GM12878 (cell line): ENCODE measurements around the gene TMEM44. TPM values are rescaled to one million over a fixed set of nuclear protein-coding genes. Genes with fewer than 3 reads are reported as not detected.
A peak's percentile ranks its signal among the peaks of the same experiment; 100 is the strongest.

Source experiments
- BACH1 ChIP-seq: fragments of 450-650 bp; IDR thresholded peaks from 2 replicates; pipeline ENCODE4 v1.6.1; 2017; ENCODE audit warnings: mild to moderate bottlenecking, borderline replicate concordance
- CBFB ChIP-seq: IDR thresholded peaks from 2 replicates; pipeline ENCODE4 v1.6.1; 2016; ENCODE audit warnings: antibody characterized with exemption, low read depth
- EED ChIP-seq: sonication (generic); IDR thresholded peaks from 2 replicates; pipeline ENCODE4 v1.6.1; 2016; ENCODE audit warnings: antibody characterized with exemption, low read depth
- EGR1 ChIP-seq, 2 experiments: IDR thresholded peaks; 1 replicate in 1 of 2; 2 replicates in 1 of 2; pipeline ENCODE4 v1.6.1; 2011 to 2012; ENCODE audit warnings: low read depth in 2 of 2, low read length in 2 of 2, borderline replicate concordance in 1 of 2, mild to moderate bottlenecking in 1 of 2, moderate library complexity in 1 of 2
- ESRRA ChIP-seq: IDR thresholded peaks from 2 replicates; pipeline ENCODE4 v1.6.1; 2012; ENCODE audit warnings: mild to moderate bottlenecking, low read length, improper control_type of control experiment
- ETV6 ChIP-seq, 2 experiments: fragments of 450-650 bp in 1 of 2; IDR thresholded peaks in 1 of 2; conservative IDR thresholded peaks in 1 of 2; 2 replicates each; pipeline ENCODE4 v1.6.1; 2014; ENCODE audit warnings: antibody characterized with exemption in 1 of 2, borderline replicate concordance in 1 of 2, low read depth in 1 of 2, mild to moderate bottlenecking in 1 of 2, moderate library complexity in 1 of 2
- FOS ChIP-seq: IDR thresholded peaks from 3 replicates; pipeline ENCODE4 v1.6.1; 2011; ENCODE audit warnings: borderline replicate concordance; ENCODE audit not compliant: insufficient read length; ENCODE audit errors: extremely low read depth
- GABPA ChIP-seq: IDR thresholded peaks from 2 replicates; pipeline ENCODE4 v1.6.1; 2014; ENCODE audit warnings: antibody characterized with exemption, low read depth, mild to moderate bottlenecking, inconsistent platforms
- JUNB ChIP-seq: IDR thresholded peaks from 2 replicates; pipeline ENCODE4 v1.6.1; 2016; ENCODE audit warnings: antibody characterized with exemption, mild to moderate bottlenecking
- JUND ChIP-seq: IDR thresholded peaks from 2 replicates; pipeline ENCODE4 v1.6.1; 2012; ENCODE audit warnings: low read depth, mild to moderate bottlenecking, low read length, improper control_type of control experiment, moderate library complexity
- MEF2A ChIP-seq: IDR thresholded peaks from 2 replicates; pipeline ENCODE4 v1.6.1; 2011; ENCODE audit warnings: low read depth, mild to moderate bottlenecking, low read length, moderate library complexity; ENCODE audit not compliant: insufficient read depth
- MEF2B ChIP-seq: fragments of 450-650 bp; IDR thresholded peaks from 2 replicates; pipeline ENCODE4 v1.6.1; 2018; ENCODE audit warnings: mild to moderate bottlenecking, moderate library complexity; ENCODE audit not compliant: partially characterized antibody, poor library complexity, severe bottlenecking
- MYB ChIP-seq: fragments of 150-350 bp; IDR thresholded peaks from 2 replicates; pipeline ENCODE4 v1.6.1; 2014; ENCODE audit warnings: mild to moderate bottlenecking, low read depth, low read length, borderline replicate concordance
- NBN ChIP-seq: fragments of 450-650 bp; IDR thresholded peaks from 2 replicates; pipeline ENCODE4 v1.6.1; 2016
- PML ChIP-seq: IDR thresholded peaks from 2 replicates; pipeline ENCODE4 v1.6.1; 2012; ENCODE audit warnings: low read length, inconsistent platforms
- RB1 ChIP-seq: fragments of 450-650 bp; formaldehyde crosslinking; IDR thresholded peaks from 2 replicates; pipeline ENCODE4 v1.6.1; 2017; ENCODE audit warnings: mild to moderate bottlenecking, borderline replicate concordance
- RUNX3 ChIP-seq: IDR thresholded peaks from 2 replicates; pipeline ENCODE4 v1.6.1; 2012; ENCODE audit warnings: low read length, inconsistent platforms
- STAT1 ChIP-seq: fragments of 450-650 bp; conservative IDR thresholded peaks from 2 replicates; pipeline ENCODE4 v1.6.1; 2014; ENCODE audit warnings: antibody characterized with exemption, mild to moderate bottlenecking
- YY1 ChIP-seq: IDR thresholded peaks from 2 replicates; pipeline ENCODE4 v1.6.1; 2011; ENCODE audit warnings: low read depth, mild to moderate bottlenecking, low read length
- polyA plus RNA-seq, 11 experiments: library from polyadenylated mRNA; depleted of rRNA in 4 of 11; unstranded in 6 of 11; stranded (reverse) in 5 of 11; fragments of >200 nt; fragmentation: Nextera tagmentation in 4 of 11; fragmentation: Illumina TruSeq in 1 of 11; extraction: Ambion mirVana in 4 of 11; extraction: Trizol in 1 of 11; gene quantifications; 1 replicate in 1 of 11; 2 replicates in 10 of 11; pipeline versions ENCODE4 v1.2.1 to v1.2.3, GENCODE V29; 2011 to 2016; ENCODE audit warnings: inconsistent platforms in 2 of 11, missing spikeins in 2 of 11, low read depth in 1 of 11
- total RNA-seq, 4 experiments: library from RNA; depleted of rRNA in 3 of 4; stranded (reverse); fragments of >200 nt in 3 of 4; fragmentation: Illumina TruSeq in 1 of 4; extraction: Trizol in 1 of 4; gene quantifications; 2 replicates each; pipeline versions ENCODE4 v1.2.1 to v1.2.3, GENCODE V29; 2013 to 2021
- TF ChIP-seq, protein P1 (sequence below): fragments of 450-650 bp; IDR thresholded peaks from 2 replicates; pipeline ENCODE4 v1.6.1; 2017; ENCODE audit warnings: low read depth, mild to moderate bottlenecking, moderate library complexity
- TF ChIP-seq, protein P2 (sequence below), 3 experiments: IDR thresholded peaks in 2 of 3; conservative IDR thresholded peaks in 1 of 3; 2 replicates each; pipeline ENCODE4 v1.5.1; 2011; ENCODE audit warnings: low read depth in 3 of 3, low read length in 3 of 3, mild to moderate bottlenecking in 3 of 3, control low read depth in 2 of 3, moderate library complexity in 2 of 3, inconsistent platforms in 1 of 3, mixed read lengths in 1 of 3; ENCODE audit not compliant: control insufficient read depth in 2 of 3, insufficient read depth in 1 of 3; ENCODE audit errors: extremely low read depth in 1 of 3
- TF ChIP-seq, protein P3 (sequence below): fragments of 450-650 bp; IDR thresholded peaks from 2 replicates; pipeline ENCODE4 v1.6.1; 2016; ENCODE audit warnings: mild to moderate bottlenecking
- TF ChIP-seq, protein P4 (sequence below): IDR thresholded peaks from 2 replicates; pipeline ENCODE4 v1.6.1; 2011; ENCODE audit warnings: low read depth, low read length, improper control_type of control experiment, borderline replicate concordance
- TF ChIP-seq, protein P5 (sequence below): IDR thresholded peaks from 2 replicates; pipeline ENCODE4 v1.6.1; 2011; ENCODE audit warnings: borderline replicate concordance, low read depth, mild to moderate bottlenecking, moderate library complexity, mixed read lengths, low read length; ENCODE audit not compliant: insufficient read depth; ENCODE audit errors: extremely low read length

TMEM44 gene
- total and polyA plus RNA-seq, 10 of the 15 experiments (the other 5 are each of a cell fraction or from before 2014, with no cell fraction given): 0.57 to 8.3 (median 3.6) TPM

DNA sequence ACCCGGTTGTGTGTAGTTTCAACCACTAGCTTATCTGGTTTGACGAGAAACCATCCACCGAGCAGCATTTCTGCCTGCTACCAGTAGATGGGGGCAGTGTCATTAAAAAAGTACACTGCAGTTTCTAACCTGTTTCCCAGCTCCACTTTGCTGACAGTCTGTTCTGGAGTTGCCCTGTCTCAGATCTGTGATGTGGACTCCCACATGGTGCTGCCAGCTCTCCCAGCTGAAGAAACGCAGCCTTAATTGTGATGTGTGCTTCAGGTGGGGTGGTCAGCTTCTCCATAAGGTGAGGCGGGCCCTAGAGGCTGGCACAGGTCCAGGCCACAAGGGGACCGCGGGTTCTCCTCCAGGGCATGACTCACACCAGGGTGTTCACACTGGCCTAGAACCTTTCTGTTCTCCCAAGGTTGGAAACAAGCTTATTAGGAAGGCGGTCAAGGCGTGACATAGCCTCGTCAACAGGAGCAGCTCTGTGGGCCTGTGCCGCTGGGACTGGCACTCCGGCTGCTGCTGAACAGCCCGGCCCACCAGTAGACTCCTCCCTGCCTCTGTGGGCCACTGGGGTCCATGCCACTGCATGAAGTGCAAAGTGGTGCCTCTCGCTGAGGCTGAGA is 49.6 kb upstream of the TMEM44 start (continued):
- no peak for TF ChIP-seq EED
- no peak for TF ChIP-seq PML
- no peak for TF ChIP-seq ETV6 (conservative IDR thresholded peaks at IDR 0.05 in 1 of 2, IDR thresholded peaks at IDR 0.05 in 1 of 2; ENCODE audit: borderline replicate concordance in 1 of 2, low read depth in 1 of 2)
- TF ChIP-seq MYB: no peak
- TF ChIP-seq, protein P1, sequence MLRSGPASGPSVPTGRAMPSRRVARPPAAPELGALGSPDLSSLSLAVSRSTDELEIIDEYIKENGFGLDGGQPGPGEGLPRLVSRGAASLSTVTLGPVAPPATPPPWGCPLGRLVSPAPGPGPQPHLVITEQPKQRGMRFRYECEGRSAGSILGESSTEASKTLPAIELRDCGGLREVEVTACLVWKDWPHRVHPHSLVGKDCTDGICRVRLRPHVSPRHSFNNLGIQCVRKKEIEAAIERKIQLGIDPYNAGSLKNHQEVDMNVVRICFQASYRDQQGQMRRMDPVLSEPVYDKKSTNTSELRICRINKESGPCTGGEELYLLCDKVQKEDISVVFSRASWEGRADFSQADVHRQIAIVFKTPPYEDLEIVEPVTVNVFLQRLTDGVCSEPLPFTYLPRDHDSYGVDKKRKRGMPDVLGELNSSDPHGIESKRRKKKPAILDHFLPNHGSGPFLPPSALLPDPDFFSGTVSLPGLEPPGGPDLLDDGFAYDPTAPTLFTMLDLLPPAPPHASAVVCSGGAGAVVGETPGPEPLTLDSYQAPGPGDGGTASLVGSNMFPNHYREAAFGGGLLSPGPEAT: peak; percentile 51; the same call in 1 of the 2 replicates
- peak; percentile 76 for TF ChIP-seq YY1
- TF ChIP-seq JUNB: no peak
- no peak for TF ChIP-seq JUND
- TF ChIP-seq, protein P2, sequence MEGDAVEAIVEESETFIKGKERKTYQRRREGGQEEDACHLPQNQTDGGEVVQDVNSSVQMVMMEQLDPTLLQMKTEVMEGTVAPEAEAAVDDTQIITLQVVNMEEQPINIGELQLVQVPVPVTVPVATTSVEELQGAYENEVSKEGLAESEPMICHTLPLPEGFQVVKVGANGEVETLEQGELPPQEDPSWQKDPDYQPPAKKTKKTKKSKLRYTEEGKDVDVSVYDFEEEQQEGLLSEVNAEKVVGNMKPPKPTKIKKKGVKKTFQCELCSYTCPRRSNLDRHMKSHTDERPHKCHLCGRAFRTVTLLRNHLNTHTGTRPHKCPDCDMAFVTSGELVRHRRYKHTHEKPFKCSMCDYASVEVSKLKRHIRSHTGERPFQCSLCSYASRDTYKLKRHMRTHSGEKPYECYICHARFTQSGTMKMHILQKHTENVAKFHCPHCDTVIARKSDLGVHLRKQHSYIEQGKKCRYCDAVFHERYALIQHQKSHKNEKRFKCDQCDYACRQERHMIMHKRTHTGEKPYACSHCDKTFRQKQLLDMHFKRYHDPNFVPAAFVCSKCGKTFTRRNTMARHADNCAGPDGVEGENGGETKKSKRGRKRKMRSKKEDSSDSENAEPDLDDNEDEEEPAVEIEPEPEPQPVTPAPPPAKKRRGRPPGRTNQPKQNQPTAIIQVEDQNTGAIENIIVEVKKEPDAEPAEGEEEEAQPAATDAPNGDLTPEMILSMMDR (IDR thresholded peaks at IDR 0.05 in 2 of 3, conservative IDR thresholded peaks at IDR 0.05 in 1 of 3; ENCODE audit: control insufficient read depth in 2 of 3, extremely low read depth in 1 of 3, insufficient read depth in 1 of 3, low read depth in 3 of 3, low read length in 3 of 3): peak; percentile 88 to 97 (median 94); a peak in 5 of 6 replicates
- no peak for TF ChIP-seq GABPA
- no peak for TF ChIP-seq FOS
- no peak for TF ChIP-seq MEF2B
- no peak for TF ChIP-seq ESRRA
- TF ChIP-seq EGR1 (IDR thresholded peaks at IDR 0.05; ENCODE audit: borderline replicate concordance in 1 of 2, low read depth in 2 of 2, low read length in 2 of 2): no peak
- TF ChIP-seq, protein P3, sequence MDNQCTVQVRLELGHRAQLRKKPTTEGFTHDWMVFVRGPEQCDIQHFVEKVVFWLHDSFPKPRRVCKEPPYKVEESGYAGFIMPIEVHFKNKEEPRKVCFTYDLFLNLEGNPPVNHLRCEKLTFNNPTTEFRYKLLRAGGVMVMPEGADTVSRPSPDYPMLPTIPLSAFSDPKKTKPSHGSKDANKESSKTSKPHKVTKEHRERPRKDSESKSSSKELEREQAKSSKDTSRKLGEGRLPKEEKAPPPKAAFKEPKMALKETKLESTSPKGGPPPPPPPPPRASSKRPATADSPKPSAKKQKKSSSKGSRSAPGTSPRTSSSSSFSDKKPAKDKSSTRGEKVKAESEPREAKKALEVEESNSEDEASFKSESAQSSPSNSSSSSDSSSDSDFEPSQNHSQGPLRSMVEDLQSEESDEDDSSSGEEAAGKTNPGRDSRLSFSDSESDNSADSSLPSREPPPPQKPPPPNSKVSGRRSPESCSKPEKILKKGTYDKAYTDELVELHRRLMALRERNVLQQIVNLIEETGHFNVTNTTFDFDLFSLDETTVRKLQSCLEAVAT: no peak
- TF ChIP-seq MEF2A: 0 out of 2 replicates have a peak, but pooled peaks have one; percentile 34
- no peak for TF ChIP-seq CBFB
- peak; percentile 57; the same call in 1 of the 2 replicates for TF ChIP-seq RB1
- TF ChIP-seq, protein P4, sequence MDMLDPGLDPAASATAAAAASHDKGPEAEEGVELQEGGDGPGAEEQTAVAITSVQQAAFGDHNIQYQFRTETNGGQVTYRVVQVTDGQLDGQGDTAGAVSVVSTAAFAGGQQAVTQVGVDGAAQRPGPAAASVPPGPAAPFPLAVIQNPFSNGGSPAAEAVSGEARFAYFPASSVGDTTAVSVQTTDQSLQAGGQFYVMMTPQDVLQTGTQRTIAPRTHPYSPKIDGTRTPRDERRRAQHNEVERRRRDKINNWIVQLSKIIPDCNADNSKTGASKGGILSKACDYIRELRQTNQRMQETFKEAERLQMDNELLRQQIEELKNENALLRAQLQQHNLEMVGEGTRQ: no peak
- TF ChIP-seq NBN: peak; percentile 76; the same call in 1 of the 2 replicates
- TF ChIP-seq BACH1: peak; percentile 58; the same call in 1 of the 2 replicates
- 0 out of 2 replicates have a peak, but pooled peaks have one; percentile 14 for TF ChIP-seq RUNX3
- TF ChIP-seq, protein P5, sequence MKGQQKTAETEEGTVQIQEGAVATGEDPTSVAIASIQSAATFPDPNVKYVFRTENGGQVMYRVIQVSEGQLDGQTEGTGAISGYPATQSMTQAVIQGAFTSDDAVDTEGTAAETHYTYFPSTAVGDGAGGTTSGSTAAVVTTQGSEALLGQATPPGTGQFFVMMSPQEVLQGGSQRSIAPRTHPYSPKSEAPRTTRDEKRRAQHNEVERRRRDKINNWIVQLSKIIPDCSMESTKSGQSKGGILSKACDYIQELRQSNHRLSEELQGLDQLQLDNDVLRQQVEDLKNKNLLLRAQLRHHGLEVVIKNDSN: no peak
- TF ChIP-seq STAT1: no peak
